Right atrium auricular region (tissue), 2 donors: Measurements from ENCODE around the gene KRT14. TPM values are rescaled to one million over a fixed set of nuclear protein-coding genes. Genes with fewer than 3 reads are reported as not detected.

Experiments
- DNase-seq: peaks from one replicate; pipeline ENCODE4 v3.0.0-alpha.2; 2019; ENCODE audit warnings: low spot score
- H3K27ac ChIP-seq, 2 donors: fragments of 200-600 bp; sonication (generic); 1 replicate in 1 of 2; 2 replicates in 1 of 2; pipeline ENCODE4 v1.5.1; 2016 to 2019
- H3K27me3 ChIP-seq, 2 donors: fragments of 200-600 bp; sonication (generic); one replicate each; pipeline versions ENCODE4 v1.5.1 to v1.6.0; 2017 to 2019
- H3K36me3 ChIP-seq: fragments of 200-600 bp; sonication (generic); one replicate; pipeline ENCODE4 v1.5.1; 2016
- H3K4me1 ChIP-seq, 2 donors: fragments of 200-600 bp; sonication (generic); one replicate each; pipeline versions ENCODE4 v1.5.1 to v1.6.0; 2017 to 2019
- H3K4me3 ChIP-seq, 2 donors: fragments of 200-600 bp; sonication (generic); 1 replicate in 1 of 2; 2 replicates in 1 of 2; pipeline ENCODE4 v1.5.1; 2017 to 2019; ENCODE audit warnings: mild to moderate bottlenecking in 1 of 2, moderate library complexity in 1 of 2
- H3K9me3 ChIP-seq, 2 donors: fragments of 200-600 bp; sonication (generic); one replicate each; pipeline ENCODE4 v1.5.1; 2019
- total RNA-seq, 2 donors: library from RNA; depleted of rRNA; stranded (reverse); fragments of >200 nt; gene quantifications; one replicate each; pipeline ENCODE4 v1.1.0, GENCODE V29; 2016
- TF ChIP-seq, protein P1 (sequence below), 2 donors: fragments of 200-600 bp; sonication (generic); IDR thresholded peaks; one replicate each; pipeline ENCODE4 v1.5.1; 2019; ENCODE audit warnings: antibody characterized with exemption in 2 of 2

Gene KRT14
- total RNA-seq, 2 donors from 2014 or later, result 20.3 TPM; not detected in 1

DNA sequence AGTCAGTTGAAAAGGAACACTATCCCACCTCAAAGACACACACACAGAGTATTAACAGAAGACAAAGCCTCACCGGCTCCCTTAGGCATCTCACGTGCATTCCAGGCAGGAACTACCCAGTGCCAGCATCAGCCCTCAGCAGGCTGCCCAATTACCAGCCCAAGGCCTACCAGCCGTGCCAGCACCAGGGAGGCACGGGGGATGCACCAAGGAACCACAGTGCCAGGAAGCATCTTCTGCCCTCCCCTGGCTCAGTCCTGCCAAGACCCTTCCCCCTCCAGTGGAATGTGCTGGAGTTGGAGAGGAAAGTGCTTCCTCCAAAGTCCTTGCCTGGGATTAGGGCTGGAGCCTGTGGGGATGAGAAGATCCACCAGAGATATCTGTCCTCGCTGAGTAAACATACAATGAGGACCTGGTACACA, 47.6 kb downstream of the KRT14 start:
- H3K27me3 ChIP-seq, result no peaks in the 10 kb centered on the region
- H3K27ac ChIP-seq, result no peak overlapping the region
- no peak for DNase-seq
- H3K9me3 ChIP-seq, result no peaks in the 10 kb centered on the region
- no peaks in the 10 kb centered on the region for H3K4me1 ChIP-seq
- TF ChIP-seq, protein P1, sequence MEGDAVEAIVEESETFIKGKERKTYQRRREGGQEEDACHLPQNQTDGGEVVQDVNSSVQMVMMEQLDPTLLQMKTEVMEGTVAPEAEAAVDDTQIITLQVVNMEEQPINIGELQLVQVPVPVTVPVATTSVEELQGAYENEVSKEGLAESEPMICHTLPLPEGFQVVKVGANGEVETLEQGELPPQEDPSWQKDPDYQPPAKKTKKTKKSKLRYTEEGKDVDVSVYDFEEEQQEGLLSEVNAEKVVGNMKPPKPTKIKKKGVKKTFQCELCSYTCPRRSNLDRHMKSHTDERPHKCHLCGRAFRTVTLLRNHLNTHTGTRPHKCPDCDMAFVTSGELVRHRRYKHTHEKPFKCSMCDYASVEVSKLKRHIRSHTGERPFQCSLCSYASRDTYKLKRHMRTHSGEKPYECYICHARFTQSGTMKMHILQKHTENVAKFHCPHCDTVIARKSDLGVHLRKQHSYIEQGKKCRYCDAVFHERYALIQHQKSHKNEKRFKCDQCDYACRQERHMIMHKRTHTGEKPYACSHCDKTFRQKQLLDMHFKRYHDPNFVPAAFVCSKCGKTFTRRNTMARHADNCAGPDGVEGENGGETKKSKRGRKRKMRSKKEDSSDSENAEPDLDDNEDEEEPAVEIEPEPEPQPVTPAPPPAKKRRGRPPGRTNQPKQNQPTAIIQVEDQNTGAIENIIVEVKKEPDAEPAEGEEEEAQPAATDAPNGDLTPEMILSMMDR (IDR thresholded peaks at IDR 0.05), result no peak
- H3K4me3 ChIP-seq, result no peak overlapping the region
- H3K36me3 ChIP-seq, result no peaks in the 10 kb centered on the region

GRCh38 chr17:41538565-41538991, 48.1 kb downstream of the KRT14 start:
- DNase-seq, result no peak
- no peaks in the 10 kb centered on the region for H3K27me3 ChIP-seq
- no peaks in the 10 kb centered on the region for H3K4me1 ChIP-seq
- no peaks in the 10 kb centered on the region for H3K36me3 ChIP-seq
- H3K9me3 ChIP-seq, result no peaks in the 10 kb centered on the region
- TF ChIP-seq, protein P1 (IDR thresholded peaks at IDR 0.05), result no peak
- no peak overlapping the region for H3K4me3 ChIP-seq
- no peak overlapping the region for H3K27ac ChIP-seq

DNA sequence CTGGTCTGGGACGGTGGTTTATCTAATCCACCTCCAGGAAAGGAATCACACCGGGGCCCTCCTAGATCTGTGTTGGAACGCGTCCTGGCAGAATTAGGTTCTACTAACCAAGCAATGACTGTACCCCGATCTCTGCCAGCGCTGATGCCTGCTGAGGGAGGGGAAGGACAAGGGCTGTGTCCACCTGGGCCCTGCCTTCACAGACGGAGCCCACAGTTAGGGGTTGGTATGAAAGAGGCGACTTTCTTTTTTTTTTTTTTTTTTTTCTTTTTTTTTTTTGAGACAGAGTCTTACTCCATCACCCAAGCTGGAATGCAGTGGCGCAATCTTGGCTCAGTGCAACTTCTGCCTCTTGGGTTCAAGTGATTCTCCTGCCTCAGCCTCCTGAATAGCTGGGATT, 48.7 kb downstream of the KRT14 start:
- no peaks in the 10 kb centered on the region for H3K27me3 ChIP-seq
- H3K4me3 ChIP-seq, result no peak overlapping the region
- no peak for DNase-seq
- H3K36me3 ChIP-seq, result no peaks in the 10 kb centered on the region
- H3K27ac ChIP-seq, result no peak overlapping the region
- no peaks in the 10 kb centered on the region for H3K4me1 ChIP-seq
- TF ChIP-seq, protein P1 (IDR thresholded peaks at IDR 0.05), result no peak
- no peaks in the 10 kb centered on the region for H3K9me3 ChIP-seq

GRCh38 chr17:41537614-41537954, 49.1 kb downstream of the KRT14 start:
- TF ChIP-seq, protein P1 (IDR thresholded peaks at IDR 0.05), result no peak
- Histone ChIP-seq H3K4me3 (no peak overlapping the region), H3K4me1 (no peaks in the 10 kb centered on the region), H3K27ac (no peak overlapping the region), H3K9me3 (no peaks in the 10 kb centered on the region), H3K27me3 (no peaks in the 10 kb centered on the region), H3K36me3 (no peaks in the 10 kb centered on the region)
- no peak for DNase-seq

DNA sequence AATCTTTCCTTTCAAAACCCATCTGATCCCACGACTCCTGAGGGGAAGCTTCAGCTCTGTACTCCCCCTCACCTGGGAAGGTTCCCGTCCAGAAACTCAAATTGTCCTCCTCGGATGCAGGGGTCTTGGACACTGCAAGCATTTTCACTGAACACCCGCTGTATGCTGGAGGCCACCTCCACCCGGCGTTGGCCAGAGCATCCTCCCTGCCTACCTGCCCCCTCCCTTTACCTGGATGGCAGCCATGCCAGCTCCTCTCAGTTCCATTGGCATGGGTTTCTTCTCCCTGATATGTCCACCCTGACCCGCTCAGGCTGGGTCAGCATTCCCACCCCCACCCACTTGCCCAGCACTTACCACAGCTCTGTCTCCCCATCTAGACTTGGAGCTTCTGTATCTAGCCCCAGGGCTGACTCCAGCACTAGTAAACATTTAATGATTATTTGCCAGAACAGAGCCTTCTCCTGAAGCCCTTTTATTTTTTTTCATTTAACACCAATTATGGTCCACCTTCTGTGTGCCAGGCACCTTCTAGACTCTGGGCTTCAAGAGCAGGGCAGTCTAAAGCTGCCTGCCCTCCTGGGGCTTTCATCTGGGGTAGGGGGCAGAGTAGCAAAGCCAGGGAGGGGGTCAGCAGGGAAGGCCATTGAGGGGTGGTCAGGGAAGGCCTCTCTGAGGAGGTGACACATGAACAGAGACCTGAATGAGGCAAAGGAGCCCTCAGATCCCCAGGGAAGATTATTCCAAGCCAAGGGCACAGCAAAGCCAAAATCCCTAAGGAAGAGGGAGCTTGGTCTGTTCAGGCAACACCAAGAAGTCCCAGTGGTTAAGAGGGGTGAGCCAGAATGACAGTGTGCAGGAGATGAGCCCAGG, 49.7 kb downstream of the KRT14 start:
- TF ChIP-seq, protein P1 (IDR thresholded peaks at IDR 0.05), result no peak
- Histone ChIP-seq H3K36me3 (no peaks in the 10 kb centered on the region), H3K27ac (no peak overlapping the region), H3K9me3 (no peaks in the 10 kb centered on the region), H3K27me3 (no peaks in the 10 kb centered on the region), H3K4me1 (no peaks in the 10 kb centered on the region), H3K4me3 (no peak overlapping the region)
- no peak for DNase-seq
